Neuronal stem cell (in vitro differentiated cells): ENCODE results near the gene RPUSD1.

Experiments
- DNase-seq: peaks from one replicate; pipeline ENCODE4 v3.0.0-alpha.2; 2013; ENCODE audit warnings: low spot score
- H2AFZ ChIP-seq: one replicate; pipeline ENCODE4 v1.6.1; 2013; ENCODE audit warnings: mild to moderate bottlenecking, low read length, inconsistent platforms
- H2AK5ac ChIP-seq: 2 replicates; pipeline ENCODE4 v1.6.1; 2013; ENCODE audit warnings: low read depth, mild to moderate bottlenecking, inconsistent platforms, low read length, moderate library complexity, mixed read lengths
- H2BK120ac ChIP-seq: 2 replicates; pipeline ENCODE4 v1.6.1; 2013; ENCODE audit warnings: low read depth, mild to moderate bottlenecking, inconsistent platforms, low read length, moderate library complexity, mixed read lengths
- H2BK12ac ChIP-seq: one replicate; pipeline ENCODE4 v1.6.1; 2013; ENCODE audit warnings: low read length, inconsistent platforms
- H2BK15ac ChIP-seq: 2 replicates; pipeline ENCODE4 v1.6.1; 2013; ENCODE audit warnings: mild to moderate bottlenecking, low read length, inconsistent platforms, mixed read lengths
- H2BK5ac ChIP-seq: one replicate; pipeline ENCODE4 v1.6.1; 2013; ENCODE audit warnings: inconsistent platforms, mild to moderate bottlenecking, low read length, moderate library complexity
- H3K14ac ChIP-seq: one replicate; pipeline ENCODE4 v1.6.1; 2013; ENCODE audit warnings: low read length, inconsistent platforms
- H3K18ac ChIP-seq: 2 replicates; pipeline ENCODE4 v1.6.1; 2013; ENCODE audit warnings: low read length, inconsistent platforms
- H3K23ac ChIP-seq: 2 replicates; pipeline ENCODE4 v1.6.1; 2013; ENCODE audit warnings: low read depth, mild to moderate bottlenecking, mixed read lengths, low read length, inconsistent platforms; ENCODE audit not compliant: poor library complexity
- H3K27ac ChIP-seq: replicated peaks from 3 replicates; pipeline ENCODE4 v1.5.1; 2013; ENCODE audit warnings: low read length, inconsistent platforms
- H3K27me3 ChIP-seq, 3 experiments: 2 replicates each; pipeline ENCODE4 v1.6.1; 2013; ENCODE audit warnings: low read length in 3 of 3, mild to moderate bottlenecking in 2 of 3, inconsistent platforms in 1 of 3, low read depth in 1 of 3, mixed read lengths in 1 of 3, moderate library complexity in 1 of 3; ENCODE audit not compliant: control insufficient read depth in 3 of 3, insufficient read depth in 3 of 3
- H3K36me3 ChIP-seq, 2 donors: replicated peaks in 1 of 2; 2 replicates each; pipeline ENCODE4 v1.6.1; 2013; ENCODE audit warnings: low read length in 2 of 2; ENCODE audit not compliant: control insufficient read depth in 2 of 2, insufficient read depth in 2 of 2
- H3K4ac ChIP-seq: 2 replicates; pipeline ENCODE4 v1.6.1; 2013; ENCODE audit warnings: inconsistent platforms, mild to moderate bottlenecking, low read length, moderate library complexity
- H3K4me1 ChIP-seq, 2 donors: 1 replicate in 1 of 2; 2 replicates in 1 of 2; pipeline ENCODE4 v1.6.1; 2013; ENCODE audit warnings: low read length in 2 of 2, low read depth in 1 of 2; ENCODE audit not compliant: control insufficient read depth in 2 of 2, insufficient read depth in 1 of 2
- H3K4me2 ChIP-seq: one replicate; pipeline ENCODE4 v1.6.1; 2013; ENCODE audit warnings: mild to moderate bottlenecking, low read length, inconsistent platforms; ENCODE audit not compliant: insufficient read depth, poor library complexity, severe bottlenecking
- H3K4me3 ChIP-seq, 2 donors: 2 replicates each; pipeline ENCODE4 v1.5.1; 2013; ENCODE audit warnings: low read length in 2 of 2, mild to moderate bottlenecking in 2 of 2, inconsistent platforms in 1 of 2, moderate library complexity in 1 of 2
- H3K79me1 ChIP-seq: one replicate; pipeline ENCODE4 v1.6.1; 2013; ENCODE audit warnings: low read depth, mild to moderate bottlenecking, inconsistent platforms, low read length, moderate library complexity
- H3K9ac ChIP-seq: one replicate; pipeline ENCODE4 v1.6.1; 2013; ENCODE audit warnings: mild to moderate bottlenecking, low read depth, low read length, inconsistent platforms; ENCODE audit not compliant: poor library complexity
- H3K9me3 ChIP-seq, 2 donors: replicated peaks in 1 of 2; 2 replicates each; pipeline versions ENCODE3 to v1.6.1; 2013; ENCODE audit warnings: low read length in 2 of 2, mild to moderate bottlenecking in 2 of 2, inconsistent platforms in 1 of 2, low read depth in 1 of 2, mixed read lengths in 1 of 2, moderate library complexity in 1 of 2; ENCODE audit not compliant: control insufficient read depth in 2 of 2, insufficient read depth in 1 of 2
- H4K8ac ChIP-seq: one replicate; pipeline ENCODE4 v1.6.1; 2013; ENCODE audit warnings: low read depth, mild to moderate bottlenecking, inconsistent platforms, low read length, moderate library complexity
- H4K91ac ChIP-seq: one replicate; pipeline ENCODE4 v1.6.1; 2013; ENCODE audit warnings: low read length, low read depth, mild to moderate bottlenecking, inconsistent platforms; ENCODE audit not compliant: poor library complexity
- WGBS, 2 donors: extraction: QIAGEN DNeasy Blood & Tissue Kit; methylation state at CpG; one replicate each; pipeline ENCODE4 v1.1.7; 2013; ENCODE audit warnings: missing lambda C conversion rate in 2 of 2, mixed read lengths in 1 of 2; ENCODE audit not compliant: insufficient read length in 2 of 2, insufficient replicate concordance in 1 of 2; ENCODE audit errors: extremely low coverage in 2 of 2; 5-methylcytosine and 5-hydroxymethylcytosine counted together

RPUSD1 gene

GRCh38 chr16:815861-816260 lies 27.7 kb upstream of the RPUSD1 start:
- WGBS, 2 donors = no CpG with 5 or more reads among the region's 15 CpGs
- Histone ChIP-seq H3K4me3 (no peak overlapping the region), H2BK5ac (peak overlapping the region; percentile 78), H3K27me3 (peaks cover 0 to 22% (median 6%) of the 10 kb centered on the region in 3 experiments), H2AFZ (no peak overlapping the region), H3K36me3 (no peaks in the 10 kb centered on the region), H3K4me2 (no peak overlapping the region), H2BK12ac (no peak overlapping the region), H3K14ac (no peak overlapping the region), H2AK5ac (no peak overlapping the region), H4K91ac (no peak overlapping the region), H3K9me3 (peaks cover 0 to 6% of the 10 kb centered on the region in 2 donors), H2BK15ac (no peak overlapping the region), H3K18ac (peak overlapping the region; percentile 52), H4K8ac (no peak overlapping the region), H3K79me1 (peaks cover 2% of the 10 kb centered on the region), H3K4me1 (peaks cover 2 to 5% of the 10 kb centered on the region in 2 donors), H3K9ac (no peak overlapping the region), H3K27ac (no peak overlapping the region), H2BK120ac (no peak overlapping the region), H3K23ac (peak overlapping the region; percentile 2), H3K4ac (no peak overlapping the region)
- no peak for DNase-seq

- H3K14ac ChIP-seq = no peak overlapping the region
- no peak overlapping the region for H3K27ac ChIP-seq
- H3K79me1 ChIP-seq = peaks cover 3% of the 10 kb centered on the region
- DNase-seq = no peak
- peaks cover 0 to 22% (median 6%) of the 10 kb centered on the region in 3 experiments for H3K27me3 ChIP-seq
- H3K36me3 ChIP-seq = no peaks in the 10 kb centered on the region
- no peak overlapping the region for H2AFZ ChIP-seq
- no peak overlapping the region for H4K8ac ChIP-seq
- H3K18ac ChIP-seq = no peak overlapping the region
- H2AK5ac ChIP-seq = no peak overlapping the region
- no peak overlapping the region for H2BK12ac ChIP-seq
- H2BK5ac ChIP-seq = no peak overlapping the region
- H3K9ac ChIP-seq = no peak overlapping the region
- no peak overlapping the region for H2BK15ac ChIP-seq
- peaks cover 0 to 6% of the 10 kb centered on the region in 2 donors for H3K9me3 ChIP-seq
- H4K91ac ChIP-seq = no peak overlapping the region
- no peak overlapping the region for H3K4me2 ChIP-seq
- WGBS, 2 donors = no CpG with 5 or more reads among the region's 9 CpGs
- H3K23ac ChIP-seq = no peak overlapping the region
- H3K4me1 ChIP-seq = peaks cover 2 to 5% of the 10 kb centered on the region in 2 donors
- H3K4me3 ChIP-seq = no peak overlapping the region
- H3K4ac ChIP-seq = no peak overlapping the region
- H2BK120ac ChIP-seq = no peak overlapping the region
Observed at GRCh38 chr16:814974-815373, 26.8 kb upstream of the RPUSD1 start.

GRCh38 chr16:813916-814412 lies 25.8 kb upstream of the RPUSD1 start:
- Histone ChIP-seq H3K4me2 (no peak overlapping the region), H4K91ac (no peak overlapping the region), H3K9ac (no peak overlapping the region), H3K27ac (no peak overlapping the region), H3K27me3 (peaks cover 0 to 22% (median 6%) of the 10 kb centered on the region in 3 experiments), H3K79me1 (peaks cover 3% of the 10 kb centered on the region), H3K23ac (peak overlapping the region; percentile 91), H2BK120ac (no peak overlapping the region), H3K18ac (peak overlapping the region; percentile 52), H4K8ac (no peak overlapping the region), H2BK5ac (no peak overlapping the region), H3K14ac (no peak overlapping the region), H3K4ac (no peak overlapping the region), H3K9me3 (peaks cover 5 to 8% of the 10 kb centered on the region in 2 donors), H2AFZ (no peak overlapping the region), H2BK15ac (peak overlapping the region; percentile 26), H2AK5ac (peak overlapping the region; percentile 28), H3K36me3 (no peaks in the 10 kb centered on the region), H3K4me3 (no peak overlapping the region), H2BK12ac (peak overlapping the region; percentile 58), H3K4me1 (peaks cover 2 to 5% of the 10 kb centered on the region in 2 donors)
- DNase-seq = no peak
- no CpG with 5 or more reads among the region's 22 CpGs for WGBS, 2 donors

DNA sequence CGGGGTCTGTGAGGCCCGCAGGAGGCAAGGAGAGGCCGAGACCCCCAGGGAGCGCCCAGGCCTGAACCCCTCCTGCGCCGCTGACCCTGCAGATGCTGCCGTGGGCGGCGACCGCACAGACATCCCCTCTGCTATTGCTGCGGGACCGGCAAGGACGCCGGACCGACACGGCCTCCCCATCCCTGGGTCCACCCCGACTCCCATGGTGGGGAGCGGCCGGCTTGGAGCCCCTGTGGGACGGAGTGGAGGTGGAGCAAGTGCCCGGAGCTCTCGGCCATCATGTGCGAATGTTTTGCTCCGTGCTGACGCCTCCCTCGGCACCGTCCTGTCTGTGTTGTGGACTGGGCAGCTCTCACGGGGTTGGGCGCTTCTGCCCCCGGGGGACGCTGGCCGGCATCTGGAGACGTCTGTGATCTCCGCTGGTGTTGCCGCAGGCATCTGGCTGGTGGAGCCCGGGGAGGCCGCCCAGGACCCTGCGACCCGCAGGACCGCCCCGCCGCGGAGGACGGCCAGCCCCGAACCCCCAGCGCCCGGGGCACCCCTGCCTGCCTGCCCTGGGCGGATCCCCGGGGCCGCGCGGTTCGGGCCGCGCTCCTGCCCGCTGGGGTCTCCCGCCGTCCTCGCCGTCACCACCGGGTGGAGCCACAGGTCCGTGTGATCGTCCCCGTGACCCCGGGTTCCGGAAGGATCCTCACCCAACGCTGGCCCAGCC lies 25.2 kb upstream of the RPUSD1 start:
- Histone ChIP-seq H2BK5ac (peak overlapping the region; percentile 66), H3K4me1 (peaks cover 2 to 5% of the 10 kb centered on the region in 2 donors), H3K79me1 (peaks cover 3% of the 10 kb centered on the region), H2BK120ac (peak overlapping the region; percentile 81), H4K91ac (no peak overlapping the region), H3K27ac (no peak overlapping the region), H2AFZ (peak overlapping the region; percentile 72), H4K8ac (no peak overlapping the region), H3K9me3 (peaks cover 5 to 13% of the 10 kb centered on the region in 2 donors), H3K36me3 (no peaks in the 10 kb centered on the region), H3K18ac (peak overlapping the region; percentile 89), H3K9ac (peak overlapping the region; percentile 44), H3K23ac (peak overlapping the region; percentile 91), H2AK5ac (peak overlapping the region; percentile 98), H3K14ac (peak overlapping the region; percentile 63), H3K4me2 (peak overlapping the region; percentile 83), H2BK15ac (peak overlapping the region; percentile 87), H3K4ac (no peak overlapping the region), H2BK12ac (peak overlapping the region; percentile 46), H3K4me3 (no peak overlapping the region), H3K27me3 (peaks cover 0 to 22% (median 6%) of the 10 kb centered on the region in 3 experiments)
- DNase-seq = peak; percentile 49
- WGBS, 2 donors = no CpG with 5 or more reads among the region's 67 CpGs
